Nephron (organoid): ENCODE data around the gene ADK.
A peak's percentile ranks its signal among the peaks of the same experiment; 100 is the strongest.

Experiments used
- H3K27ac Mint-ChIP-seq, 3 experiments: 2 replicates each; pipeline ENCODE4 v1.8.0; 2020; ENCODE audit warnings: mixed read lengths in 3 of 3, mild to moderate bottlenecking in 2 of 3, moderate library complexity in 1 of 3
- H3K27me3 Mint-ChIP-seq: 2 replicates; pipeline ENCODE4 v1.8.0; 2021; ENCODE audit warnings: low read depth, mild to moderate bottlenecking, moderate library complexity, mixed read lengths
- H3K36me3 Mint-ChIP-seq: 2 replicates; pipeline ENCODE4 v1.8.0; 2020; ENCODE audit warnings: low read depth, mixed read lengths
- H3K4me1 Mint-ChIP-seq: 2 replicates; pipeline ENCODE4 v1.8.0; 2020; ENCODE audit warnings: mixed read lengths
- H3K4me3 Mint-ChIP-seq, 3 experiments: 2 replicates each; pipeline ENCODE4 v1.8.0; 2020; ENCODE audit warnings: mild to moderate bottlenecking in 3 of 3, mixed read lengths in 3 of 3, moderate library complexity in 2 of 3
- H3K9me3 Mint-ChIP-seq: 2 replicates; pipeline ENCODE4 v1.8.0; 2020; ENCODE audit warnings: mixed read lengths
- CTCF ChIP-seq, 3 experiments: fragments of 200-600 bp; sonication (generic); IDR thresholded peaks; one replicate each; pipeline ENCODE4 v1.5.0; 2021; ENCODE audit warnings: antibody characterized with exemption in 3 of 3; ENCODE audit not compliant: unreplicated experiment in 3 of 3

The ADK gene

GRCh38 chr10:74637685-74638084 is 486.7 kb downstream of the ADK start:
- no peak overlapping the region for H3K27ac Mint-ChIP-seq
- no peaks in the 10 kb centered on the region for H3K27me3 Mint-ChIP-seq
- TF ChIP-seq CTCF (IDR thresholded peaks at IDR 0.05; ENCODE audit: unreplicated experiment in 3 of 3), result no peak
- peaks cover 18% of the 10 kb centered on the region for H3K9me3 Mint-ChIP-seq
- H3K4me3 Mint-ChIP-seq, result no peak overlapping the region
- H3K36me3 Mint-ChIP-seq, result peaks cover 25% of the 10 kb centered on the region
- H3K4me1 Mint-ChIP-seq, result peaks cover 12% of the 10 kb centered on the region

GRCh38 chr10:74640134-74640921 is 489.3 kb downstream of the ADK start:
- no peak for TF ChIP-seq CTCF (IDR thresholded peaks at IDR 0.05; ENCODE audit: unreplicated experiment in 3 of 3)
- Mint-ChIP-seq H3K4me1 (peaks cover 12% of the 10 kb centered on the region), H3K9me3 (peaks cover 8% of the 10 kb centered on the region), H3K27me3 (no peaks in the 10 kb centered on the region), H3K4me3 (no peak overlapping the region), H3K36me3 (peaks cover 11% of the 10 kb centered on the region), H3K27ac (peak overlapping the region in 2 of 3 experiments; percentile 5 to 28)

- Mint-ChIP-seq H3K4me1 (peaks cover 12% of the 10 kb centered on the region), H3K4me3 (no peak overlapping the region), H3K27ac (no peak overlapping the region), H3K9me3 (peaks cover 8% of the 10 kb centered on the region), H3K36me3 (peaks cover 7% of the 10 kb centered on the region), H3K27me3 (no peaks in the 10 kb centered on the region)
- TF ChIP-seq CTCF (IDR thresholded peaks at IDR 0.05; ENCODE audit: unreplicated experiment in 3 of 3), result no peak
Measured at GRCh38 chr10:74641659-74642058, 490.6 kb downstream of the ADK start.

GRCh38 chr10:74642901-74643595 is 492.0 kb downstream of the ADK start:
- Mint-ChIP-seq H3K27me3 (no peaks in the 10 kb centered on the region), H3K4me1 (peaks cover 12% of the 10 kb centered on the region), H3K36me3 (peaks cover 7% of the 10 kb centered on the region), H3K27ac (no peak overlapping the region), H3K4me3 (no peak overlapping the region), H3K9me3 (peaks cover 8% of the 10 kb centered on the region)
- TF ChIP-seq CTCF (IDR thresholded peaks at IDR 0.05; ENCODE audit: unreplicated experiment in 3 of 3), result no peak

- H3K9me3 Mint-ChIP-seq, result peaks cover 8% of the 10 kb centered on the region
- peaks cover 12% of the 10 kb centered on the region for H3K4me1 Mint-ChIP-seq
- H3K36me3 Mint-ChIP-seq, result peaks cover 7% of the 10 kb centered on the region
- H3K27ac Mint-ChIP-seq, result no peak overlapping the region
- H3K27me3 Mint-ChIP-seq, result no peaks in the 10 kb centered on the region
- no peak overlapping the region for H3K4me3 Mint-ChIP-seq
- TF ChIP-seq CTCF (IDR thresholded peaks at IDR 0.05; ENCODE audit: unreplicated experiment in 3 of 3), result no peak
Measured at GRCh38 chr10:74643596-74643975, 492.6 kb downstream of the ADK start.
